Astrocyte of the cerebellum (primary cell): Measurements from ENCODE around the gene CNDP1.

Experiments used
- DNase-seq: peaks from one replicate; pipeline ENCODE4 v3.0.0-alpha.2; 2011; ENCODE audit warnings: low read depth
- H3K4me3 ChIP-seq: 2 replicates; pipeline ENCODE4 v1.5.1; 2011; ENCODE audit warnings: mild to moderate bottlenecking, low read depth, low read length, moderate library complexity
- in situ Hi-C: cut with HindIII; loops from 2 replicates; pipeline ENCODE4 v1.10.0; 2017; ENCODE audit warnings: low sequenced_read_pairs
- TF ChIP-seq, protein P1 (sequence below): IDR thresholded peaks from 2 replicates; pipeline ENCODE4 v1.5.1; 2012; ENCODE audit warnings: low read length, low read depth, moderate library complexity, mild to moderate bottlenecking; ENCODE audit errors: missing control alignments

The CNDP1 gene

DNA sequence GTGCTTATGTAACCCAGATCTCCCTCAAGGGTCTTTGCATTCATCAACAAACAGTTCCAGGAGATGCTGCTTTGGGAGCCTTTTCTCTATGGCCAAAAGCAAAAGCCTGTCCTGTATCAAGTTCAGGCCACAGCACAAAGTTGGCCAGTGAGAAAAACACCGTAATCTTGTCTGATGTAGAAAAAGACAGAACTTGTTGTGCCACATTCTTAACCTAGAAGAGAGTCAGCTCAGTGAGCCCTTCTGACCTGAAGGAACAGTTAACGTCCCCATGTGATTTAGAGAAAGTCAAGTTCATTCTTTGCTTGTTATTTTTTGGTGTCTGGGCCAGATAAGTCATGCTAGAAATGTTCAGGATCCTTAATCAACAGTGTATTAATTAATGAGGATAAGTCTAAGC lies 7.8 kb upstream of the CNDP1 start:
- in situ Hi-C loops, result no loop called here
- TF ChIP-seq, protein P1, sequence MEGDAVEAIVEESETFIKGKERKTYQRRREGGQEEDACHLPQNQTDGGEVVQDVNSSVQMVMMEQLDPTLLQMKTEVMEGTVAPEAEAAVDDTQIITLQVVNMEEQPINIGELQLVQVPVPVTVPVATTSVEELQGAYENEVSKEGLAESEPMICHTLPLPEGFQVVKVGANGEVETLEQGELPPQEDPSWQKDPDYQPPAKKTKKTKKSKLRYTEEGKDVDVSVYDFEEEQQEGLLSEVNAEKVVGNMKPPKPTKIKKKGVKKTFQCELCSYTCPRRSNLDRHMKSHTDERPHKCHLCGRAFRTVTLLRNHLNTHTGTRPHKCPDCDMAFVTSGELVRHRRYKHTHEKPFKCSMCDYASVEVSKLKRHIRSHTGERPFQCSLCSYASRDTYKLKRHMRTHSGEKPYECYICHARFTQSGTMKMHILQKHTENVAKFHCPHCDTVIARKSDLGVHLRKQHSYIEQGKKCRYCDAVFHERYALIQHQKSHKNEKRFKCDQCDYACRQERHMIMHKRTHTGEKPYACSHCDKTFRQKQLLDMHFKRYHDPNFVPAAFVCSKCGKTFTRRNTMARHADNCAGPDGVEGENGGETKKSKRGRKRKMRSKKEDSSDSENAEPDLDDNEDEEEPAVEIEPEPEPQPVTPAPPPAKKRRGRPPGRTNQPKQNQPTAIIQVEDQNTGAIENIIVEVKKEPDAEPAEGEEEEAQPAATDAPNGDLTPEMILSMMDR, result no peak
- no peak for DNase-seq
- no peak overlapping the region for H3K4me3 ChIP-seq

DNA sequence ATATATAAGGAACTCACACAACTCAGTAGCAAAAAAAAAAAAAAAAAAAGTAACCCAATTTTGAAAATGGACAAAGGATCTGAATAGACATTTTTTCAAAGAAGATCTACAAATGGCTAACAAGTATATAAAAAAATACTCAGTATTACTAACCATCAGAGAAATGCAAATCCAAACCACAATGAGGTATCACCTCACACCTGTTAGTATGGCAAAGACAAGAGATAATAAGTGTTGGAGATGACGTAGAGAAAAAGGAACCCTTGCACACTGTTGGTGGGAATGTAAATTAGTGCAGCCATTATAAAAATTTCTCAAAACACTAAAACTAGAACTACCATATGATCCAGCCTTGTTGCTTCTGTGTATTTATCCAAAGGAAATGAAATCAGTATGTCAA lies 5.8 kb upstream of the CNDP1 start:
- H3K4me3 ChIP-seq, result no peak overlapping the region
- TF ChIP-seq, protein P1, result no peak
- no peak for DNase-seq
- in situ Hi-C loops, result no loop called here

- H3K4me3 ChIP-seq, result no peak overlapping the region
- in situ Hi-C loops, result no loop called here
- DNase-seq, result no peak
- TF ChIP-seq, protein P1, result no peak
These were observed 5.4 kb upstream of the CNDP1 start for GRCh38 chr18:74528913-74529312.

GRCh38 chr18:74529378-74529777 lies 4.9 kb upstream of the CNDP1 start:
- TF ChIP-seq, protein P1, result no peak
- in situ Hi-C loops, result no loop called here
- H3K4me3 ChIP-seq, result no peak overlapping the region
- no peak for DNase-seq

DNA sequence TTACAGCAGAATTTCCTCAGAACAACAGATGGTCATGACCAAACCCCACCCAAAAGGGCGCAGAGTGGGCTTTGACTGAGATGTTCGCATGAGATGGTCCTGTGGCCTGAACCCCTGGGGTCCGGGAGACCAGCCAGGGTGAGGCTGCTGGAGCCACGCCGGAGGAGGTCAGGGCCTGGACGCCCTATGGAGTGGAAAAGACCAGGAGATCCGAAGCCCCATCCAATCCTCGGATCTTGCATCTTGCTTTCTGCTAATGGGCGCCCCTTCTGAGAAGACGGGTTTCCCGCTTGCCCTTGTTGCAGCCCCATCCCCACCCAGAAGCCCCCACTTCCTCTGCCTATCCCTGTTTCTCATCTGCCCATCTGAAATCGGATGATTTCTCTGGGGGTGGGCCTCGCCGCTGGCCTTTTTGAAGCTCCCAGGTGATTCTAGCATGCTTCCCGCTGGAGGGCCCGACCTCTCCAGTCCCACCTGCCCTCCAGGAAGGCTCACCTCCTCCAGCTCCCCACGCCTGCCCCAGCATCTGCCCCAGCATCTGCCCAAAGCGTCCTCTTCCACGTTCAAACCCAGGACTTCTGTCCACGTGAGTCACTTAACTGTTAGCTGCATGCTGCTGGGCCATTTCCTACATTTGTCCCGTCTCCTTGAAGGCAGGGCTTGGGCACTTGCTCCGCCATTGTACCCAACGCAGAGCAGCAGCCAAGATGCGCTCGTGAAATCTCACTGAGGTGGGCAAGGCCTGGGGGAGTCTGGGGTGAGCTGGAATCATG lies 4.3 kb upstream of the CNDP1 start:
- DNase-seq, result no peak

DNA sequence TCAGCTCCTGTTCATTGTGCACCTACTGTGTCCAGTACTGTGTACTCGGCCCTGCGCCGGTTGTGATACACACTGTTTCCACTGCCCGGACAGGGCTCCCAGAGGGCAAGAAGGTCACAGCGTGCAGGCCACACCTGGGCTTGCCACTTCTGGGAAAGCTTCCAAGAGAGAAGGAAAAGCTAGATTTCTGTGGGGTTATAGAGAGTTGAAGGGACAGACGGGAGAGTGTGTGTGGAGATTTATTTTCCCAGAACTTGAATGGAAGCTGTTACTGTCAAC lies 3.8 kb upstream of the CNDP1 start:
- TF ChIP-seq, protein P1, result no peak
- in situ Hi-C loops, result no loop called here
- DNase-seq, result no peak
- H3K4me3 ChIP-seq, result no peak overlapping the region

More for the DNA sequence above, 4.3 kb upstream of the CNDP1 start:
- in situ Hi-C loops, result no loop called here
- H3K4me3 ChIP-seq, result no peak overlapping the region
- TF ChIP-seq, protein P1, result no peak
